GM12875 (cell line): Measurements from ENCODE around the gene SMIM33.

Experiments
- H3K4me3 ChIP-seq: one replicate; pipeline ENCODE4 v1.5.1; 2011; ENCODE audit warnings: low read depth, low read length, control low read depth
- TF ChIP-seq, protein P1 (sequence below): IDR thresholded peaks from 2 replicates; pipeline ENCODE4 v1.5.1; 2011; ENCODE audit warnings: low read depth, mild to moderate bottlenecking, control low read depth, inconsistent platforms, low read length, moderate library complexity, borderline replicate concordance; ENCODE audit not compliant: insufficient read depth

Gene SMIM33

DNA sequence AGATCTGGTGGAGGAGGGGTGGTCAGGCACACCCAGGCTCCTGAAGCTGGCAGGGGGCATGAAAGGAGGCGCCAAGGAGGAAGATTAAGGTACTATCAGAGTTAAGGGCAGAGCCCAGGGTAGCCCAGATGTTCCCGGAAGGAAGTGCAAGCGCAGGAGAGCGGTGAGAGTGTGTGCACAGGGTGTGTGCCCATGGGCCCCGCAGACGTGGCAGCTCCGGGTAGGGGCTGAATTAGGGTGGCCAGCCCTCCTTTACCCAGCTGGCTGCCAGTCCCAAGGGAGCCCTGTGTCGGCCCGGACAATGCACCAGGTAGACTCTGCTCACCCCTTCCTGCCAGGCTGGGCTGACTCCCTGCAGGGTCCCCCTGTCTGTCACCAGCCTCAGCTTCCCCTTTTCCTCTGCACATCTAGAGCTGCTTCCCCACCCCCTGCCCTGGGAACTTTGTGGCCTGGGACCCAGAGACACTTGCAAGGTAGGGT, at the start of gene SMIM33:
Gene SMIM33, plus strand, starts transcription at position 184 of the 480 bp plus-strand sequence. Its CDS starts 118 bp downstream, at position 302.
- TF ChIP-seq, protein P1, sequence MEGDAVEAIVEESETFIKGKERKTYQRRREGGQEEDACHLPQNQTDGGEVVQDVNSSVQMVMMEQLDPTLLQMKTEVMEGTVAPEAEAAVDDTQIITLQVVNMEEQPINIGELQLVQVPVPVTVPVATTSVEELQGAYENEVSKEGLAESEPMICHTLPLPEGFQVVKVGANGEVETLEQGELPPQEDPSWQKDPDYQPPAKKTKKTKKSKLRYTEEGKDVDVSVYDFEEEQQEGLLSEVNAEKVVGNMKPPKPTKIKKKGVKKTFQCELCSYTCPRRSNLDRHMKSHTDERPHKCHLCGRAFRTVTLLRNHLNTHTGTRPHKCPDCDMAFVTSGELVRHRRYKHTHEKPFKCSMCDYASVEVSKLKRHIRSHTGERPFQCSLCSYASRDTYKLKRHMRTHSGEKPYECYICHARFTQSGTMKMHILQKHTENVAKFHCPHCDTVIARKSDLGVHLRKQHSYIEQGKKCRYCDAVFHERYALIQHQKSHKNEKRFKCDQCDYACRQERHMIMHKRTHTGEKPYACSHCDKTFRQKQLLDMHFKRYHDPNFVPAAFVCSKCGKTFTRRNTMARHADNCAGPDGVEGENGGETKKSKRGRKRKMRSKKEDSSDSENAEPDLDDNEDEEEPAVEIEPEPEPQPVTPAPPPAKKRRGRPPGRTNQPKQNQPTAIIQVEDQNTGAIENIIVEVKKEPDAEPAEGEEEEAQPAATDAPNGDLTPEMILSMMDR: no peak
- no peak within 1 kb of the TSS for H3K4me3 ChIP-seq

DNA sequence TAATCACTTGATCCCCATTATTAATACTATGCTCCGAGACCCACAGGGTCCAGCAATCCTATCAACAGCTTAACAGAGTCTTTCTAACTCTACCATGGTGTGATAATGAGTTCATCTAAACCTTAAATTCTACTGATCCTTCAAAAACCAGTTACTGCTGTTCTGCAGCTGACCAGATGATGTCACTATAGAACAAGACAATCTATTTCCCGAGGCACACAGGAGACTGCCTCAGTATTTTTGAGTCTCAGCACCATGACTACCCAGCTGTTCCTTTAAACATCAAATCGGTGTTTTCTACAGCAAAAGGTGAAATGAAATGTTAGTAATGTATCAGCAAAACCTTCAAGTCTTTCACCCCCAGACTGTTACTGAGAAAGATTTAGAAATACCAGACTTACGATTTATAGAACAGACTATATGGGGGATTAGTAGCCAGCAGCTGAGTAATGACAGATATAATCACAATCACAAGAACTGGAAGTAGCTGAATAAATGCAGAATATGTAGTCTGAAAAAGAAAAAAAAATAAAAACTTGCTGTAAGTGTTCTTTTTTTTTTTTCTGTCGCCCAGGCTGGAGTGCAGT, 48.4 kb upstream of the SMIM33 start:
- H3K4me3 ChIP-seq: no peak overlapping the region
- TF ChIP-seq, protein P1: peak; percentile 75

DNA sequence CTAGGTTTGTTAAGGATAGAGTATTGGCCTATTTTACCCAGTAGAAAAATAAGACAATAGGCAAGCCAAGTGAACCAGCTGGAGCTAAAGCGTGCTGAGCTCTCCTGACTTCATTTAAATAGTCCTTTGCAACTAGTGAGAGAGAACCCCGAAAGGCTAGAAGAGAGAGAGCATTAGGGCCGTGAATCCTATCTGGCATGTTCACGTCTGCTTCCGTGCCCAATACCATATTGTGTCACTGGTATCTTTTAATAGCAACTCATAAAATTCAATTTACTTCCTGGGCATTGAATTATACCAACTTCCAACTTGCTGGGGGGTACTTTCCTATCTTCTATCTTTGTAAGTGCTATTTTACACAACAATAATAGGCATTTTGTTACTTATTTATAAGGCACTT, 45.3 kb upstream of the SMIM33 start:
- no peak overlapping the region for H3K4me3 ChIP-seq
- TF ChIP-seq, protein P1: no peak

DNA sequence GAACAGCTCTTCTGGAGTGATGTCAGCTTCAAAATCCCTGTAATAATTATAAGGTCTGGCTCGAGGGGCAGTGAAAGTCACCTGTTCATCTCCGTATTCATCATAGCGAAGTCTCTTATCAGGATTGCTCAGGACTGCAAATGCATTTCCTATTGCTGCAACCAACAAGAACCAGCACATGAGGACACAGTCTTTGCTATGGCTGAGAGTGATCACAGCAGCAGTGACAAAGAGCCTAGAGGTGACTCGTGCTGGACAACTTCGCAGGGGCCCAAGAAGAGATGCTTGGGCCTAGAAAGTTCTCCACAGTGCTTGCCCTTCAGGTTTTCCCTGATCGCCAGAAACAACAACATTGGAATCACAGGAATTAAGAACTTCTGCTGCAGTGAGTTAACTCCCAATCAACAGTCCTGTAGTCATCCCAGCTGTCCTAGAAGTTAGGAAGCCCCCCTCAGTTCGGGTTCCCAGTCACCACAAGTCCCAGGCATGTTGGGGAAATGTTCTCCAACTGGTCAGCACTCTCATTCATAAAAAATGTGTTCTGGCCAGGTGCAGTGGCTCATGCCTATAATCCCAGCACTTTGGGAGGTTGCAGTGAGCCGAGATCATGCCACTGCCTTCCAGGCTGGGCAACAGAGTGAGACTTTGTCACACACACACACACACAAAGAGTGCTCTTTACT, 44.5 kb upstream of the SMIM33 start:
- TF ChIP-seq, protein P1: no peak
- no peak overlapping the region for H3K4me3 ChIP-seq

DNA sequence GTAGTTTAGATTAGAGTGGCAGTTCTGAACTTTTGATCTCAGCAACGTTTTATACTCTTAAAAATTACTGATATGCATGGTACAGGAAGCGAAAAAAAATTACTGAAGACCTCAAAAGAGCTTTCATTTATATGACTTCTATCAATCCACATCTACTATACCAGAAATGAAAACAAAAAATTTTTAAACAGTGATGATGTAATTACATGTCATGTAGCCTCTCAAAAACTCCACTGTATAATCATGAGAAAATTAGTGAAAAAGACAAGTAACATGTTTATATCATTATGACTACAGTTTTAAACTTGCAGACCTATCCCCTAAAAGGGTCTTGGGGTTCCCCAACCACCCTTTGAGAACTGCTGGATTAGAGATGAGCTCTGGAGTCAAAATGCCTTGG, 40.8 kb upstream of the SMIM33 start:
- H3K4me3 ChIP-seq: no peak overlapping the region
- TF ChIP-seq, protein P1: no peak

DNA sequence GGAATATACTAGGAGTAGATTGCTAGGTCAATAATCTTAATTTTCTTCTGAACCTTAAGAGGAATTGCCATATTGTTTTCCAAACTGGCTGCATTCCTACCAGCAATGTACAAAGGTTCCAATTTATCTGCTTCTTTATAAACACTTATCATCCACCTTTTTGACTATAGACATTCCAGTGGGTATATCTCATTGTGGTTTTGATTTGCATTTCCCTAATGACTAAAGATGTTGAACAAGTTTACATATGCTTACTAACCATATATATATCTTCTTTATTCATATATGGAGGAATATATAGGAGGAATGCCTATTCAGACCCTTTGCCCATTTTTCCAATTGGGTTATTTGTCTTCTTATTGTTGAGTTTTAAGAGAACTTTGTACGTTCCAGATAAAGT, 39.1 kb upstream of the SMIM33 start:
- TF ChIP-seq, protein P1: no peak

DNA sequence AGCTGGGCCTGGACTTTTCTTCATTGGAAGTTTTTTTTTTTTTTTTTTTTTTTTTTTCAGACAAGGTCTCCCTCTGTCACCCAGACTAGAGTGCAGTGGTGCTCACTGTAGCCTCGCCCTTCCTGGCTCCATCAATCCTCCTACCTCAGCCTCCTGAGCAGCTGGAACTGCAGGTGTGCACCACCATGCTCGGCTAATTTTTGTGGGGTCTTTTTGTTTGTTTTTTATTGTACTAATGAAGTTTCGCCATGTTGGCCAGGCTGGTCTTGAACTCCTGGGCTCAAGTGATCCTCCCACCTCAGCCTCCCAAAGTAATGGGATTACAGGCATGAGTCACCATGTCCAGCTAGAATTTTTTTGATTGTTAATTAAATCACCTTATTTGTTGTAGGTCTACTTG, 35.1 kb upstream of the SMIM33 start:
- TF ChIP-seq, protein P1: no peak
- H3K4me3 ChIP-seq: no peak overlapping the region

More for the DNA sequence above, 39.1 kb upstream of the SMIM33 start:
- H3K4me3 ChIP-seq: no peak overlapping the region
